ENCODE measurements around the gene POLDIP2. TPM values are rescaled to one million over a fixed set of nuclear protein-coding genes. Genes with fewer than 3 reads are reported as not detected.

Gene POLDIP2
- total and polyA plus RNA-seq, 9 of the 15 experiments (the other 6 are each of a cell fraction or from before 2014, with no cell fraction given): 22.0 to 137 (median 104) TPM

- peak; percentile 94 for TF ChIP-seq CREB1 (IDR thresholded peaks at IDR 0.05)
- TF ChIP-seq CREB1 (CRISPR knock-in tag; IDR thresholded peaks at IDR 0.05): peak; percentile 95
- TF ChIP-seq, protein P1, sequence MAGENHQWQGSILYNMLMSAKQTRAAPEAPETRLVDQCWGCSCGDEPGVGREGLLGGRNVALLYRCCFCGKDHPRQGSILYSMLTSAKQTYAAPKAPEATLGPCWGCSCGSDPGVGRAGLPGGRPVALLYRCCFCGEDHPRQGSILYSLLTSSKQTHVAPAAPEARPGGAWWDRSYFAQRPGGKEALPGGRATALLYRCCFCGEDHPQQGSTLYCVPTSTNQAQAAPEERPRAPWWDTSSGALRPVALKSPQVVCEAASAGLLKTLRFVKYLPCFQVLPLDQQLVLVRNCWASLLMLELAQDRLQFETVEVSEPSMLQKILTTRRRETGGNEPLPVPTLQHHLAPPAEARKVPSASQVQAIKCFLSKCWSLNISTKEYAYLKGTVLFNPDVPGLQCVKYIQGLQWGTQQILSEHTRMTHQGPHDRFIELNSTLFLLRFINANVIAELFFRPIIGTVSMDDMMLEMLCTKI (IDR thresholded peaks at IDR 0.05; ENCODE audit: partially characterized antibody): no peak
- TF ChIP-seq, protein P2, sequence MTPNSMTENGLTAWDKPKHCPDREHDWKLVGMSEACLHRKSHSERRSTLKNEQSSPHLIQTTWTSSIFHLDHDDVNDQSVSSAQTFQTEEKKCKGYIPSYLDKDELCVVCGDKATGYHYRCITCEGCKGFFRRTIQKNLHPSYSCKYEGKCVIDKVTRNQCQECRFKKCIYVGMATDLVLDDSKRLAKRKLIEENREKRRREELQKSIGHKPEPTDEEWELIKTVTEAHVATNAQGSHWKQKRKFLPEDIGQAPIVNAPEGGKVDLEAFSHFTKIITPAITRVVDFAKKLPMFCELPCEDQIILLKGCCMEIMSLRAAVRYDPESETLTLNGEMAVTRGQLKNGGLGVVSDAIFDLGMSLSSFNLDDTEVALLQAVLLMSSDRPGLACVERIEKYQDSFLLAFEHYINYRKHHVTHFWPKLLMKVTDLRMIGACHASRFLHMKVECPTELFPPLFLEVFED (CRISPR knock-in tag; conservative IDR thresholded peaks at IDR 0.05): peak; percentile 81; the same call in 1 of the 2 replicates
- TF ChIP-seq USF2 (CRISPR knock-in tag; IDR thresholded peaks at IDR 0.05): no peak
- TF ChIP-seq, protein P3, sequence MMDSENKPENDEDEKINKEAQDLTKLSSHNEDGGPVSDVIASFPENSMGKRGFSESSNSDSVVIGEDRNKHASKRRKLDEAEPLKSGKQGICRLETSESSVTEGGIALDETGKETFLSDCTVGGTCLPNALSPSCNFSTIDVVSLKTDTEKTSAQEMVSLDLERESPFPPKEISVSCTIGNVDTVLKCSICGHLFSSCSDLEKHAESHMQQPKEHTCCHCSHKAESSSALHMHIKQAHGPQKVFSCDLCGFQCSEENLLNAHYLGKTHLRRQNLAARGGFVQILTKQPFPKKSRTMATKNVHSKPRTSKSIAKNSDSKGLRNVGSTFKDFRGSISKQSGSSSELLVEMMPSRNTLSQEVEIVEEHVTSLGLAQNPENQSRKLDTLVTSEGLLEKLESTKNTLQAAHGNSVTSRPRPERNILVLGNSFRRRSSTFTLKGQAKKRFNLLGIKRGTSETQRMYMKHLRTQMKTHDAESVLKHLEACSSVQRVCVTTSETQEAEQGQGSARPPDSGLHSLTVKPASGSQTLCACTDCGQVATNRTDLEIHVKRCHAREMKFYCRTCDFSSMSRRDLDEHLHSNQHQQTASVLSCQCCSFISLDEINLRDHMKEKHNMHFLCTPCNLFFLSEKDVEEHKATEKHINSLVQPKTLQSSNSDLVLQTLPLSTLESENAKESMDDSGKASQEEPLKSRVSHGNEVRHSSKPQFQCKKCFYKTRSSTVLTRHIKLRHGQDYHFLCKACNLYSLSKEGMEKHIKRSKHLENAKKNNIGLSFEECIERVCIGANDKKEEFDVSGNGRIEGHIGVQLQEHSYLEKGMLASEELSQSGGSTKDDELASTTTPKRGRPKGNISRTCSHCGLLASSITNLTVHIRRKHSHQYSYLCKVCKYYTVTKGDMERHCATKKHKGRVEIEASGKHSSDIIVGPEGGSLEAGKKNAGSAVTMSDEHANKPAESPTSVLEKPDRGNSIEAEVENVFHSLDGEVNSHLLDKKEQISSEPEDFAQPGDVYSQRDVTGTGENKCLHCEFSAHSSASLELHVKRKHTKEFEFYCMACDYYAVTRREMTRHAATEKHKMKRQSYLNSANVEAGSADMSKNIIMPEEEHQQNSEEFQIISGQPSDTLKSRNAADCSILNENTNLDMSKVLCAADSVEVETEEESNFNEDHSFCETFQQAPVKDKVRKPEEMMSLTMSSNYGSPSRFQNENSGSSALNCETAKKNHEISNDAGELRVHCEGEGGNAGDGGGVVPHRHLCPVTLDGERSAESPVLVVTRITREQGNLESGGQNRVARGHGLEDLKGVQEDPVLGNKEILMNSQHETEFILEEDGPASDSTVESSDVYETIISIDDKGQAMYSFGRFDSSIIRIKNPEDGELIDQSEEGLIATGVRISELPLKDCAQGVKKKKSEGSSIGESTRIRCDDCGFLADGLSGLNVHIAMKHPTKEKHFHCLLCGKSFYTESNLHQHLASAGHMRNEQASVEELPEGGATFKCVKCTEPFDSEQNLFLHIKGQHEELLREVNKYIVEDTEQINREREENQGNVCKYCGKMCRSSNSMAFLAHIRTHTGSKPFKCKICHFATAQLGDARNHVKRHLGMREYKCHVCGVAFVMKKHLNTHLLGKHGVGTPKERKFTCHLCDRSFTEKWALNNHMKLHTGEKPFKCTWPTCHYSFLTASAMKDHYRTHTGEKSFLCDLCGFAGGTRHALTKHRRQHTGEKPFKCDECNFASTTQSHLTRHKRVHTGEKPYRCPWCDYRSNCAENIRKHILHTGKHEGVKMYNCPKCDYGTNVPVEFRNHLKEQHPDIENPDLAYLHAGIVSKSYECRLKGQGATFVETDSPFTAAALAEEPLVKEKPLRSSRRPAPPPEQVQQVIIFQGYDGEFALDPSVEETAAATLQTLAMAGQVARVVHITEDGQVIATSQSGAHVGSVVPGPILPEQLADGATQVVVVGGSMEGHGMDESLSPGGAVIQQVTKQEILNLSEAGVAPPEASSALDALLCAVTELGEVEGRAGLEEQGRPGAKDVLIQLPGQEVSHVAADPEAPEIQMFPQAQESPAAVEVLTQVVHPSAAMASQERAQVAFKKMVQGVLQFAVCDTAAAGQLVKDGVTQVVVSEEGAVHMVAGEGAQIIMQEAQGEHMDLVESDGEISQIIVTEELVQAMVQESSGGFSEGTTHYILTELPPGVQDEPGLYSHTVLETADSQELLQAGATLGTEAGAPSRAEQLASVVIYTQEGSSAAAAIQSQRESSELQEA (IDR thresholded peaks at IDR 0.05; ENCODE audit: low read depth): no peak
- TF ChIP-seq ZNF282 (CRISPR knock-in tag; IDR thresholded peaks at IDR 0.05): no peak
- peak; percentile 75 for TF ChIP-seq ZNF197 (CRISPR knock-in tag; IDR thresholded peaks at IDR 0.05; ENCODE audit: low read depth)
- TF ChIP-seq CC2D1A (IDR thresholded peaks at IDR 0.05): no peak
- no peak for TF ChIP-seq BCL6 (CRISPR knock-in tag; IDR thresholded peaks at IDR 0.05)
- peak; percentile 94 to 95 for TF ChIP-seq SIX5 (IDR thresholded peaks at IDR 0.05; ENCODE audit: borderline replicate concordance in 1 of 2, insufficient read depth in 1 of 2, low read depth in 1 of 2, low read length in 2 of 2)
- peak; percentile 51; the same call in 1 of the 2 replicates for TF ChIP-seq MXI1 (IDR thresholded peaks at IDR 0.05; ENCODE audit: low read depth, low read length)
- TF ChIP-seq CTBP1 (IDR thresholded peaks at IDR 0.05; ENCODE audit: borderline replicate concordance): no peak; the same call in 1 of the 2 replicates
- peak; percentile 91 for TF ChIP-seq POLR2G (IDR thresholded peaks at IDR 0.05; ENCODE audit: low read depth, low read length)
These were observed 21.9 kb downstream of the POLDIP2 start, which contains the start of the genes IFT20 and TNFAIP1 (continued) for GRCh38 chr17:28335201-28335958.

Measured in K562 (cell line).